Kasumi-1 (cell line): Measurements from ENCODE around the gene QSER1.
A peak's percentile ranks its signal among the peaks of the same experiment; 100 is the strongest.
"Not testable (repeated sequence)": the region's sequence is repeated elsewhere in the genome, so short reads cannot be mapped to it uniquely, and the experiment has no call there.

Experiments used
- DNase-seq, 2 experiments: peaks; one replicate each; lab custom pipeline; 2025; lab: John Stamatoyannopoulos, UW

QSER1 gene

DNA sequence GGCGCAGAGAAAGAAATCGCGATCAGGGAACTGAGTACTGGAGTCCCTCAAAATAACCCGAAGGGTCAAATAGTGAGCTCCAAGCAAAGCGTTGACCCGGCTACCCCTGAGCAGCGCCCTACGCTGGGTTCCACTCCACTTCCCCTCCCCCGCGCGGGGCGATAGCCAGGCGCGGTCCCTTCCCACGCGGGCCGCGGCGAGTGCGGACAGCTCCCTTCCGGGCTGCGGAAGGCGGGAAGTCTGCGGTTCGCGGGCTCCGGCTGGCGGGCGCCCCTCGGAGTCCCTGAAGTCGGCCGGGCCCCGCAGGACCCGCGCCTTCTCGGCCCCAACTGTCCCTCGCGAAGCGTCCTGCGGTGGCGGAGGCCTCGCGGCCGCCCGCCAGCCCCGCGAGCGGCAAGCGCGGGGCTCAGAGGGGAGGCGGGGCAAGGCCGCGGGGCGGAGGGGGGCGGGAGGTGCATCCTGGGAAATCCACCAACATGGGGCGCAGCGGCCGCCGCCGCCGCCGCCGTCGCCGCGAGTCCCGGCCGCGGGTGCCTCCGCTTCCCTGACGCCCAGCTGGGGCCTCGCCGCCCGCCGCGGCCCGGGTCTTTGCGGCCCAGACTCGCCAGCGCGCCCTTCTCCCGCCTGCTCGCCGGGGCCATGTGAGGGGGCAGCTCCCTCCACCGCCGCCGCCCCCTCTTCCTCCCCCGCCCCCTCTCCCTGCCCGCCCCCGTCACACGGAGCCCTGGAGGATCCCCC is at the start of gene QSER1:
QSER1 (plus strand) TSS at position 457 of the 738 bp plus-strand sequence. CDS start 315 bp downstream, outside the sequence.
- DNase-seq = peak; percentile 51 to 54

- DNase-seq = no peak
Observed at GRCh38 chr11:32843544-32843943, 49.1 kb upstream of the QSER1 start.

- no peak for DNase-seq
Observed at GRCh38 chr11:32847511-32847910, 45.1 kb upstream of the QSER1 start.

GRCh38 chr11:32849761-32850160 is 42.9 kb upstream of the QSER1 start:
- DNase-seq = no peak

DNA sequence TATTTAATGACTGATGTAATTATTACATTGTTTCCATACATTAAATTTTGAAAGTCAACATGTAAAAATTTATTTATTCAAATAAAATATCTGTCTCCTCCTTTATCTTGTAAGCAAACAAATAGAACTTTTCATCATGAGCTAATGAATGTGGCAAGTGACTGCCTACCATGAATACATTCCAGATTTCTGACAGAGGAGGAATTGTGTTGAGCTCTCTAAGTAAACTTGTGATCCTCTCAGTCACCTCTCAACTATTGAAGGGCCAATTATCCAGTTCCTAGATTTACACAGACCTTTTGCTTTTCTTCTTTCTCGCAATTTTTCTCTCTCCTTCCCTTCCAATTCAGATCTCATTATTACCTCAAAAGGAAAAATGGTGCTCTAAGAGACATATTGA is 41.4 kb upstream of the QSER1 start:
- no peak for DNase-seq

GRCh38 chr11:32852207-32852606 is 40.4 kb upstream of the QSER1 start:
- DNase-seq = no peak

DNA sequence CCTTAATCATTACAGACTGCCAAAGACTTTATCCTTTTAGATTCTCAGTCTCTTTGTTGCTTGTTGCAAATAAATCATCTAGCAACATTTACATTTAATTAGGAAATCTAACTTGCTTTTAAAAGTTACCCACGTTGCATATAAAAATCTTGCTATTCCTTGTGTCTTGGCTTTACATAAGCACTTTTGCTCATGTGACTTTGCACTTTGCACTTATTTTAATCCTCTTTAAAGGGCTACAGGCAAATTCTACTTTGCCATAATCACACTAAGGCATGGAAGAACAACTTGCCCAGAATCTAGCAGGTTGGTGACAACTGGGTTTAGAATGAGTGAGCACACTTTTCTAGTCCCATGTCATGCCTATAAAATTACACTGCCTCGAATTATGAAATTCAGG is 37.0 kb upstream of the QSER1 start:
- no peak for DNase-seq

GRCh38 chr11:32858731-32859130 is 33.9 kb upstream of the QSER1 start:
- no peak for DNase-seq

- DNase-seq = no peak
Observed at GRCh38 chr11:32861850-32862577, 30.6 kb upstream of the QSER1 start.

DNA sequence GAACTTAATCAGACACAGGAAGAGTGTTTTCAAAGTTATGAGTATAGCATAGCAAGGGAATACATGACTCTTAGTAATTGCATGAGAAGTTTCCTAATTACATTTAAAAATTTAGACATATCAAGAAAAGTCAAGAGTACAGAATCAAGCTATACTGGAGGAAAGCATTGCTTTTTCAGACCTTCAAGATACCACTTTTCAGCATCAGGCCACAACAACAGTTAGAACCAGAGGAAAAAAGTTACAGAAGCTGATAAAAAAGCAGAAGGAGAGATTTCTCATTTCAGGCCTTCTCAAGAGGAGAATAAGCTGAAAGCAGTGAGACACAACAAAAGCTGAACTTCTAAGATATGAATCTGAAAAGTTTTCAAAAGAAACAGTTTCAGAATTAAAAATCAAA is 28.1 kb upstream of the QSER1 start:
- no peak for DNase-seq

DNA sequence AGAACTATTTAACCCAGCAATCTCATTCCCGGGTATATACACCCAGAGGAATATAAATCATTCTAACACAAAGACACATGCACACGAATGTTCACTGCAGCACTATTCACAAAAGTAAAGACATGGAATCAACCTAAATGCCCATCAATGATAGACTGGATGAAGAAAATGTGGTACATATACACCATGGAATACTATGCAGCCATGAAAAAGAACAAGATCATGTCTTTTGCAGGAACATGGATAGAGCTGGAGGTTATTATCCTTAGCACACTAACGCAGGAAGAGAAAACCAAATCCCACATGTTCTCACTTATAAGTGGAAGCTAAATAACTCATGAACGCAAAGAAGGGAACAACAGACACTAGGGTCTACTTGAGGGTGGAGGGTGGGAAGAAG is 23.9 kb upstream of the QSER1 start:
- DNase-seq = not testable (repeated sequence)

DNA sequence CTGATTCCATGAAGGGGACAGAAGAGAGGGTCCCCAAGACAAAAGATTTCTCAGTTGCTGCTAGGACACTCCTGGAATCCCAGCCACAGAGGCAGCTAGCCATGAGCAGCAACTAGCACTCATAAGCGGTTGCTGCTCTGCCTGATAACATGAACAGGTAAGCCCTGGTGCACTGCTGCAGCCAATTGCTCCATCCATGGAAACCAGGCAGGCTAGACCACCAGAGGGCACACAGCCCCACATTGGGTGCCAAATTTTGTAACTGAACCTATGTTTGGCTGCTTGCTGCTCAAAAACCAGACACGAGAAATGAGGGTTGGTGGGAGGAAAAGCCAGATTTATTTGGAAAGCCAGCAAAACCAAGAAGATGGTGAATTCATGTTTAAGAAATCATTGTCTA is 21.9 kb upstream of the QSER1 start:
- peak; percentile 11 to 17 for DNase-seq

DNA sequence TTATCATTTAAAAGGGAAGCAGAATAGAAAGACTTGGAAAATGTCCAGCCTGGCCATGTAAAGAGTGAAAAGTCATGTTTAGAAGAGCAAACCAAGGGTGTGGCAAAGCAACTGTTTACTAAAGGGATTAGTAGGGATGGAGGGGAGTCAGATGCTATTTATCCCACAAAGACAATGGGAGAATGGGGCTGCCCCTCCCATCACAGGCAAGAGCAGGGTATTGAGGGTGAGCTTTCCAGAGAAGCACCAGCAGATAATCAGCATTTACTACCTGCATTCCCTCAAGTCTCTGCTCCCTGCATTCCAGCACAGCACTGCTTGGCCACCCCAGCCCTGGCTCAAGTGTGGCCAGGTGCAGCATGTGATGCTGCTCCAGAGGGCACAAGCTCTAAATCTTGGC is 18.5 kb upstream of the QSER1 start:
- no peak for DNase-seq

DNA sequence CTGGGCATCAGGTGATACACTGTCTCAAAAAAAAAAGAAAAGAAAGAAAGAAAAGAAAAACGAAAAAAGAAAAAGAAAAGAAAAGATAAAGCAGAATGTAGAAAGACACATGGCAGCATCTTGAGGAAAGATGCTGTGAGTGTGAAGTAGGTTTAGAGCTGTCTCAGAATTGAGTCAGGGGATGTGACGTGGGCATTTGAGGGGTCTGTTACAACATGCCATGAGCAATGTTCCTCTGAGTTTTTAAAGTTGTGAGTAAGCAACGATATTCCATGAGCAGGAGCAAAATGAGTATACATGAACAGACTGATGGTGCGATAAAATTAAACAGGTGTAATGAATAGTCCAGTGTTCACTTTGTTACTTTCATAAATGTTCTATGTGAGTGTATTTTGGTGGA is 11.3 kb upstream of the QSER1 start:
- DNase-seq = no peak

DNA sequence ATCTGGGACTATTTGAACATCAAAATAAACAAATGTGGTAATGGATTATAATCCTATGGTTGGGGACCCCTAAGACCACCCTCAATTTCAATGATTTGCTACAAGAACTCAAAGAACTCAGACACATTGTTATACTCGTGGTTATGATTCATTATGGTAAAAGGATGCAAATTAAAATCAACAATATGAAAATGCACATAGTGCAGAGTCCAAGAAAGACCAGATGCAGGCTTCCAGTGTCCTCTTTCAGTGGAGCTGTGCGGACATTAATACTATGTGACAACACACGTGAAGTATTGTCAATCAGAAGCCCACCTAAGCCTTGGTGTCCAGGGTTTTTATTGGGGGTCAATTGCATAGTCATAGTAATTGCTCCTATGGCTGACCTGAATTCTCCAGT is 9.2 kb upstream of the QSER1 start:
- DNase-seq = no peak

- DNase-seq = no peak
Observed at GRCh38 chr11:32884023-32884422, 8.6 kb upstream of the QSER1 start.

DNA sequence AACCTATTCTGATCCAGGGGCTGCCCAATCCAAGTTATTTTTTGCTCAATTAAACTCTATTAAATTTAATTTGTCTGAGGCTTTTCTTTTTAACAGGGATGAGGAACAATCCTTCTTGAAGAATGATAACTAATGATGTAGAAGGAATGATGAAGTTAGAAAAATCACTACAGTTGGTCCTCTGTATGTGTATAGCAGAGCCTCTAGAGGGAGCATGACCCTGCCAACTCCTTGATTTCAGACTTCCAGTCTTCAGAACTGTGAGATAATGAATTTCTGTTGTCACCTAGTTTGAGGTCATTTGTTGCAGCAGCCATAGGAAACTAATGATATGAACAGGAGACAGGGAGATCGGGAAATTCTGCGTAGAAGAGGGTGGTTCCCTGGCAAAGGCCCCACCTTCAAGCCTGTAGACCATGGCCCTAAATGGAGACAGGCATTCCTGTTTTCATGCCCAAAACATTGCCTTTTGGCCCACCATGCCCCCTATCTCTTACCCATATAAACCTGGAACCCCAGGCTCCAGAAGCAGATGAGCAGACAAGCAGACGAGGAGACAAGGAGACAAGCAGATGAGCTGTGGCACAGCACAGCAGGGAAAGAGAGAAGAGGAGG is 7.7 kb upstream of the QSER1 start:
- peak; percentile 45 to 68 for DNase-seq

- no peak for DNase-seq
Observed at GRCh38 chr11:32885556-32885955, 7.1 kb upstream of the QSER1 start.

- DNase-seq = no peak
Observed at GRCh38 chr11:32886180-32886579, 6.4 kb upstream of the QSER1 start.

DNA sequence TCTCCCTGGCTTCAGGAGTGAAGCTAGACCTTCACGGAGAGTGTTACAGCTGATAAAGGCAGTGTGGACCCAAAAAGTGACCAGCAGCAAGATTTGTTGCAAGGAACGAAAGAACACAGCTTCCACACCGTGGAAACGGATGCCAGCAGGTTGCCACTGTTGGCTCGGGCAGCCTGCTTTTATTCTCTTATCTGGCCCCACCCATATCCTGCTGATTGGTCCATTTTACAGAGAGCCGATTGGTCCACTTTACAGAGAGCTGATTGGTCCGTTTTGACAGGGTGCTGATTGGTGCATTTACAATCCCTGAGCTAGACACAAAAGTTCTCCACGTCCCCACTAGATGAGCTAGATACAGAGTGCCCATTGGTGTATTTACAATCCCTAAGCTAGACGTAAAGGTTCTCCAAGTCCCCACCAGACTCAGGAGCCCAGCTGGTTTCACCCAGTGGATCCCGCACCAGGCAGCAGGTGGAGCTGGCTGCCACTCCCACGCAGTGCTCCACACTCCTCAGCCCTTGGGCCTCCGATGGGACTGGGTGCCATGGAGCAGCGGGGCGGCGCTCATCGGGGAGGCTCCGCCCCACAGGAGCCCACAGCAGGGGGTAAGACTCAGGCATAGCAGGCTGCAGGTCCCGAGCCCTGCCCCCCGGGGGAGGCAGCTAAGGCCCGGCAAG is 4.8 kb upstream of the QSER1 start:
- not testable (repeated sequence) for DNase-seq

DNA sequence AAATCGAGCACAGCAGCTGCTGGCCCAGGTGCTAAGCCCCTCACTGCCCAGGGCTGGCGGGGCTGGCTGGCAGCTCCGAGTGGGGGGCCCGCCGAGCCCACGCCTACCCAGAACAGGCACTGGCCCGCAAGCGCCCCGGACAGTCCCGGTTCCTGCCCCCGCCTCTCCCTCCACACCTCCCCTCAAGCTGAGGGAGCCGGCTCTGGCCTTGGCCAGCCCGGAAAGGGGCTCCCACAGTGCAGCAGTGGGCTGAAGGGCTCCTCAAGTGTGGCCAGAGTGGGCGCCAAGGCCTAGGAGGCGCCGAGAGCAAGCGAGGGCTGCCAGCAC is 4.3 kb upstream of the QSER1 start:
- DNase-seq = not testable (repeated sequence)

DNA sequence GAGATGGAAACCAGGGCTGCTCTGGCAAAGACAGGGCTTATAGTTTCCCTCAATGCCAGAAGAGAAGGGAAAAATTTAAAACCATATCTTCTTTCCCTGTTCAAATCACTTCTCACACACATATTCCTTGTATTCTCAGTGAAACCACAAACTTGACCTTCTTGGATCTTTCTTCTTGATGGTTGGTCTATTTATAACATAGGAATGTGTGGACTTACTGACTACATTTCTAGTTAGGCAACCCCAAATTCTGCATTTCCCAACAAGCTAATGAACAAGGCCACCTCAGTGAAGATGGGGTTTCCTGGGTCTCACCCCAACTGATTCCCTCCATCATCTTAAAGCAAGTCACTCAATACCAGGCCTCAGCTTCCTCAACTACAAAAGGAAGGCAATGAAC is 3.8 kb upstream of the QSER1 start:
- no peak for DNase-seq
